SU-DHL-6 (cell line): ENCODE results near the gene NEK6.

Experiments
- EZH2phosphoT487 ChIP-seq: fragments of 200-600 bp; sonication (generic), shearing (Covaris generic); conservative IDR thresholded peaks from 2 replicates; pipeline ENCODE4 v1.6.1; 2018; ENCODE audit warnings: mild to moderate bottlenecking, antibody characterized with exemption, low read length, moderate library complexity, mixed read lengths
- TF ChIP-seq, protein P1 (sequence below): fragments of 200-600 bp; sonication (generic); IDR thresholded peaks from one replicate; pipeline ENCODE4 v1.5.1; 2017; ENCODE audit warnings: antibody characterized with exemption, mild to moderate bottlenecking, low read length, moderate library complexity; ENCODE audit not compliant: insufficient read depth, poor library complexity, severe bottlenecking

DNA sequence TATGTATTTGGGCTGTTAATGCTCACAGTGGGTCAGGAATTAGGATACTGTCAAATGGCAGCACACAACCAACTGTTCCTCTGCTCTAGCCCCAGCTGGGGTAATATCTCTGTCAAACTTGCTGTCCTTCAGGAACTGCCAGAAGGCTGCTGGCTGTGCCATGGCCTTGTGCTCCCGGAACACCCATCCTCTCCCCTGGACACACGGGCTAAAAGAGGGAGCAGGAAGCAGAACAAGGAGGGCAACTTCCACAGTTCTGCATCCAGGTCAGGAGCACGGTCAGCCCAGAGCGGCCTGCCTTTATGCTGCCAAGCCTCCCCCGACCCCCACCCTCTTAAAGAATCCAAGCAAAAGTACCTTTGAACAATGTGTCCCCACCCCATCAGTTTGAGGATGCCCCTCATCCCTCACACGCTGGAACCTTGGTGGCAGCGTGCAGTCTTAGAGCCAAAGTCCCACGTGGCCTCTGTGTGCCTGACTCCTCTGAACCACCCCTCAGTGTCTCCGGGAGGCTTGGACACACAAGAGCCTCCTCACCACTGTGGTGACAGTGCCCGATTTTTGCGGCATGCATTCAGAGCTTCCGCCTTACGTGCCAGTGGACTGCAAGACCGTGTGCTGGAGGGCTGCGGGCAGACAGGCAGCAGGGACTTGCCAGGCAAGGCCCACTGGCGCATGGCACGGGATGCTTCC, 96.7 kb downstream of the NEK6 start:
- TF ChIP-seq EZH2phosphoT487 = no peak
- TF ChIP-seq, protein P1, sequence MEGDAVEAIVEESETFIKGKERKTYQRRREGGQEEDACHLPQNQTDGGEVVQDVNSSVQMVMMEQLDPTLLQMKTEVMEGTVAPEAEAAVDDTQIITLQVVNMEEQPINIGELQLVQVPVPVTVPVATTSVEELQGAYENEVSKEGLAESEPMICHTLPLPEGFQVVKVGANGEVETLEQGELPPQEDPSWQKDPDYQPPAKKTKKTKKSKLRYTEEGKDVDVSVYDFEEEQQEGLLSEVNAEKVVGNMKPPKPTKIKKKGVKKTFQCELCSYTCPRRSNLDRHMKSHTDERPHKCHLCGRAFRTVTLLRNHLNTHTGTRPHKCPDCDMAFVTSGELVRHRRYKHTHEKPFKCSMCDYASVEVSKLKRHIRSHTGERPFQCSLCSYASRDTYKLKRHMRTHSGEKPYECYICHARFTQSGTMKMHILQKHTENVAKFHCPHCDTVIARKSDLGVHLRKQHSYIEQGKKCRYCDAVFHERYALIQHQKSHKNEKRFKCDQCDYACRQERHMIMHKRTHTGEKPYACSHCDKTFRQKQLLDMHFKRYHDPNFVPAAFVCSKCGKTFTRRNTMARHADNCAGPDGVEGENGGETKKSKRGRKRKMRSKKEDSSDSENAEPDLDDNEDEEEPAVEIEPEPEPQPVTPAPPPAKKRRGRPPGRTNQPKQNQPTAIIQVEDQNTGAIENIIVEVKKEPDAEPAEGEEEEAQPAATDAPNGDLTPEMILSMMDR = no peak
